ENCODE measurements around the gene TESK2.
"Not testable (repeated sequence)": the region's sequence is repeated elsewhere in the genome, so short reads cannot be mapped to it uniquely, and the experiment has no call there.

Gene TESK2

DNA sequence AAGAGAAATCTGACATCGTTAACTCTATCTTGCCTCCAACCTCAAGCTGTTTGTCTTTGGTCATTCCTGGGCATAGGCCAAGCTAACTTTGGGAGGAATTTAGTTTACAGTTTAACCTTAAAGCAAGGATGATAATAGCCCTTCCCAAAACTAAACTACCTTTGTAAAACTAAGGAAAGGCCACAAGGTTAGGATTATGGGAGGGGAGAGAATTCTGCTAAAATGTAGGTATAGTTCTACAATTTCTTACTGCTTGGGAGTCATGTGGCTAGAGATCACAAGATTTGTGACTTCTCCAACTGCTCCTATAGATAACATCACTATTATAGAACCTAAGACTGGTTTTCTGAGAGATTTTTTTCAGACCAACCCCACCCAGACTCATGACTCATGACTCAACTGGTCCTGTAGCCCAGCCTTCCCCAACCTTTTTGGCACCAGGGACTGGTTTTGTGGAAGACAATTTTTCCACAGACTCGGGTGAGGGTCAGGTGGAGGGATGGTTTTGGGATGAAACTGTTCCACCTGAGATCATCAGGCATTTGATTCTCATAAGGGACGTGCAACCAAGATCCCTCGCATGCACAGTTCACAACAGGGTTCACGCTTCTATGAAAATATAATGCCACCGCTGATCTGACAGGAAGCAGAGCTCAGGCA is 80.0 kb downstream of the TESK2 start:
- DNase-seq: no peak

DNA sequence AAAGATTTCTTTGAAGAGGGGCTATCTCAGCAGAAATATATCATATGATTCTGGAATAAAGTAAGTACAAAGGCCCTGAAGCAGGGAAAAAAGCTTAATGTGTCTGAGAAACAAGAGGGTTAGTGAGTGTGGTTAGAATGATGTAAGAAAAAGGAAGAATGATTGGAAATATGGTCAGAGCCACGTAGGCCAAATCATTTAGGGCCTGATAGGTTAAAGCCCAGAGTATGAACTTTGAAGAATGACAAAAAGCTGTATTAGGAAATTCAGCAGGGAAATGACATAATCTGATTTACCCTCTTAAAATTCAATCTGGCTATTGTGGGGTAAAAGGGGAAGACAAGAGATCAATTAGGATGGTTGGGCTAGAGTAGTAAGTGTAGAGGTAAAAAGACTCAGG is 81.7 kb downstream of the TESK2 start:
- no peak for DNase-seq

DNA sequence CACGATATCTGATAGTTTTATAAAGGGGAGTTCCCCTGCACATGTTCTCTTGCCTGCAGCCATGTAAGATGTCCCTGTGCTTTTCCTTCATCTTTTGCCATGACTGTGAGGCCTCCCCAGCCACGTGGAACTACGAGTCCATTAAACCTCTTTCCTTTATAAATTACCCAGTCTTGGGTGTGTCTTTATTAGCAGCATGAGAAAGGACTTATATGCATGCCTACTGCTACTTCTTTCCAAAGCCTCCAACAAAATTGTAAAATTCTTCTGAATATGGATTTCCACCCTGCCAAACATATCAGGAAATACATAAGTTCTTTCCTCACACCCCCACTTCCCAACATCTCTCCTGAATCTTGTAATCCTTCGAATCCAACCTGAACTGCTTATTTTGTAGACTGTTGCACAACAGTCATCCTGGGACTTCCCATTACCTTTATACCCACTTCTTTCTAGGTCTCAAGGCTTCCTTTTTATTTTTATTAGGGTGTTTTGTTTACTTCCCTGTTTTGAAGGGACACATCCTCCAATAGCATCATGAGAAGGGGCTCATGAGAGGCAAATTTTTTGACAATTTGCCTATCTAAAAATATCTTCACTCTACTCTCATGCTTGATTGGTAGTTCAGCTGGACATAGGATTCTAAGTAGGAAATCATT is 83.2 kb downstream of the TESK2 start:
- DNase-seq: no peak

DNA sequence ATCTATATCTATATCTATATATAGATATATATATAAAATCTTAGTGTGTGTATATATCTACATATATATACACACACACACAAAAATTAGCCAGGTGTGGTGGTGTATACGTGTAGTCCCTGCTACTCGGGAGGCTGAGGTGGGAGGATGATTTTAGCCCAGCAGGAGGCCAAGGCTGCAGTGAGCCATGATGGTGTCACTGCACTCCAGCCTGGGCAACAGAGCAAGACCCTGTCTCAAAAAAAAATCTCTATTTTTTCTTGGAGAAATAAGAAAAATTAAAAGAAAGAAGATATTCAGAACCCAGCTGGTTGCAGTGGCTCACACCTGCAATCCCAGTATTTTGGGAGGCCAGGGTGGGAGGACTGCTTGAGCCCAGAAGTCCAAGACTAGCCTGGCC is 85.3 kb downstream of the TESK2 start:
- DNase-seq: no peak

DNA sequence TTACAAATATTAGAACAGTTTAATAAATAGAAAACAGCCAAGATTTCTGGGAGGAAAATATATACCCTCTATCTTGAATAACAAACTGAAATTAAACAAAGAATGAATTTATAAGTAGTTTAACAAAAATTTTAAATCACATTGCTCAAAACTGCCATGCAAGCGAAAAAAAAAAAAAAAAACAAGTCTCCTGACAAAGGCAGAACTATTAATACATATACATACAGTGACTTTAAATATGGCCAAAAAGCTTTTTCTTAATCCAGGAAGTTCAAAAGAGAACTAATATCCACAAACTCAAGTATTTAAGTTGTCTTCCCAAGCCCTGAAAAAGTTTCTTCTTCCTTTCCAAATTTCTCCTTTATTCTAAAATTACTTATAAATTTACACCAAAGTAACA is 87.2 kb downstream of the TESK2 start:
- DNase-seq: no peak

DNA sequence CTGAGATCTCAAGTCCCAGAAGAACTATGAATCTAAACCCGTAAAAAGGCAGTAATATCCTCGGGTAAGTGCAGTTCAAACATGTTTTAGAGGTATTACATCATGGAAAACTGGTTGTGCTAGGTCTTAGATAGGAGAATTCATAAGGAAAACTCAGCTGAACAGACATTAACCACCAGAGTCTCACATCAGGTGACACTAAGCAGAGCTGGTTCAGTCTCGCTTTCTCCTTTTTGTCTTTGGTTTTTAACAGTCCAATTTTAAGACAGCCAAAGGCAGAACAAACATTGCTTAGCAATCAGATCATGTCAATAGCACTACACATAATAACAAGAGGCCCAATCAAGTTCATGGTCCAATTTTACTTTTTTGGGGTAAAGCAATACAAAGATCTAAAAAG is 87.7 kb downstream of the TESK2 start:
- no peak for DNase-seq

DNA sequence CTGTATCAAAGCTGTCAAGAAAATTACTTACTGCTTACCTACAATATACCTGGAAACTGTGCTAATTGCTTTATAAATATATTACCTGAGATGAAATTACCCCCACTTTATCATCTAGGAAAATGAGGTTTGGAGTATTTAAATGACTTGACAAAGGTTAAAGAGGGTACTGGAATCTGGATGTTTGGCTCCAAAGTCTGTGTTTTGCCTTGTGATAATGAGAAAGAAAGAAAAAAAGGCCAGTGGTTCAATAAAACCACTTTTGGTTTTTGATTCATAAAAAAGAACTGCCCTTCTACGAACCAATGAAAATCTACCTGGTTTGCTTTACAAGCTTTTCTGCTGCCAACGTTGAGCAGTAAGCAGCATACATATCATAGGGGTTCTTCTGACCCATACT is 89.4 kb downstream of the TESK2 start:
- no peak for DNase-seq

DNA sequence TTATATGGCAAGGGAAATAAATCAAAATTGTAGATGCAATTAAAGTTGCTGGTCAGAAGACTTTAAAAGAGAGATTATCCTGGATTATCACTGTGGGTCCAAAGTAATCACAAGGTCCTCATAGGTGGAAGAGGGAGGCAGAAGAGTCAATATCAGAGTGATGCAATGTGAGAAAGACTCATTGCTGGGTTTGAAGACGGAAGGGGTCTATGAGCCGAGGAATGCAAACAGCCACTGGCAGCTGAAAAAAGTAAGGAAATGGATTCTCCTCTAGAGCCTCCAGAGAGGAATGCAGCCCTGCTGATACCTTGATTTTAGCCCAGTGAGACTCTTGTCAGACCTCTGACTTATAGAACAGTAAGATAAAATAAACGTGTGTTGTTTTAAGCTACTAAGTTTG is 90.9 kb downstream of the TESK2 start:
- no peak for DNase-seq

DNA sequence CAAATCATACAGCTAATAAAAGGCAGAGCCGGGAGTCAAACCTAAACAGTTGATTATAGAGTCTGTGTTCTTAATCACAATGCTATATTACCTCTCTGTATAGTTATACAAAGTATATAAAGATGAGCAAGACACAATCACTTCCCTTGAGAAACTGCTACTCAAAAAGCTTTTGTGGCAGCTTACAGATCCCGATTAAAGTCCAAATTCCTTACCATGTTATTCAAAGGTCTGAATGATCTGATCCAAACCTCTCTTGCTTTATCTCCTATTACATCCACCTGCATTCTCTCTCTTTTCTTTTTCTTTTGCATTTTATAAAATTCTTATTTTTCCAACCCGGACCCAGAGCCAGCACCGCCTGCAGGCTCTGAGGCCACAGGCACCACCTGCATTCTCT is 93.7 kb downstream of the TESK2 start:
- no peak for DNase-seq

DNA sequence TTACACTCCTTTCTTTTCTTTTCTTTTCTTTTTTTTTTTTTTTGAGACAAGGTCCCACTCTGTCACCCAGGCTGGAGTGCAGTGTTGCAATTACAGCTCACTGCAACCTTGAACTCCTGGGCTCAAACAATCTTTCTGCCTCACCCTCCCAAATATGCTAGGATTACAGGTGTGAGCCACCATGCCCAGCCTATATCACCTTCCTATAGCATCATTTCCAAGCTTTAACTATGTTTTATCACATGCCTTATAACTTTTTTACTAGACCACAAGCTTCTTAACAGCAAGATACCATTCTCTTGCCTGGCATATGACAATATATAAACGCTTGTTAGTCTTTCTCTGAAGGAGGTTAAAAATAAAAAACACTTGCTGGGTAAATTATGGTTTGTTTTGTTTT is 95.4 kb downstream of the TESK2 start:
- DNase-seq: no peak

DNA sequence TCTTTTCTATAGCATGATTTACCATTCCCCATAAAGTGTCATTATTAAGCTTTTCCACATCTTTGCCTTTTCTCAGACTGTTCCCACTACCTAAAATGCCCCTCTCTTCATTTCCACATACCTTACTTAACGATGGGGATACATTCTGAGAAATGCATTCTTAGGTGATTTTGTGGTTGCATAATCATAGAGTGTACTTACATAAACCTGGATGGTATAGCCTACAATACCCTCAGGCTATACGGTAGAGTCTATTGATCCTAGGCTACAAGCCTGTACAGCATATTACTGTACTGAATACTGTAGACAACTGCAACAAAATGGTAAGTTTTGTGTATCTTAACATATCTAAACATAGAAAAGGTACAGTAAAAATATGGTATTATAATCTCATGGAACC is 95.9 kb downstream of the TESK2 start:
- DNase-seq: no peak

DNA sequence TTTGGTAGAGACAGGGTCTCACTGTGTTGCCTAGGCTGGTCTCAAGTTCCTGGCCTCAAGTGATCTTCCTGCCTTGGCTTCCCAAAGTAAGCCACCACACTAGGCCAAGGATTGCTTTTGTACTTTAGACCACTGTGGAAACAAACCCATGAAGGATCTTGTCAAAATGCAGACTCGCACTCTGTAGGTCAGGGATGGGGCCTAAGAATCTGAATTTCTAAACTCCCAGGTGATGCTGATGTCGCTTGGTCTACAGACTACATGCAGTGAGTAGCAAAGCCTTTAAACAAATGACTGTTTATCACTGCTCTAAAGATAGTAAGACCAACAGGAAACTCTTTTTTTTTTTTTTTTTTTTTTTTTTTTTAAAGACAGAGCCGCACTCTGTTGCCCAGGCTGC is 96.6 kb downstream of the TESK2 start:
- no peak for DNase-seq

DNA sequence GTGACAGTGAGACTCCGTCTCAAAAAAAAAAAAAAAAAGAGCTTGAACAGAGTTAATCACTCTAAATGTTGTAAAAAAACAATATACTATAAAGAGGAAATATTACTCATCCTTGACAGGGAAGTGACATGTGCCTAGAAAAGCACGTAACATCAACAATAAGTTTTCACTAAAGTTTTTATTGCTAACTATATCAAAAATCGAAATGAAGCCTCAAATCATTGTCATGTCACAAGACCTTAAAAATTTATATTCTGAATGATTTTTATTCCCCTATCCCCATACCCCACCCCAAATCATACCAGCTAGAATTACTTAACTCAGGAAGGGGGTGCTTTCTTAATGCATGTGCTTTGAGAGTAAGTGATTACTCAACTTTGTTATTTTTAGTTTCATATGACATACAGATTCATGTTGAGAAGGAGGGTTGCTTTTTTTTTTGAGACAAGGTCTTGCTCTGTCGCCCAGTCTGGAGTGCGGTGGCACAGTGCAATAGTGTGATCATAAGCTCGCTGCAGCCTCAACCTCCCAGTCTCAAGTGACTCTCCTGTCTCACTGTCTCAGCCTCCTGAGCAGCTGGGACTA is 97.2 kb downstream of the TESK2 start:
- peak; percentile 15 for DNase-seq

DNA sequence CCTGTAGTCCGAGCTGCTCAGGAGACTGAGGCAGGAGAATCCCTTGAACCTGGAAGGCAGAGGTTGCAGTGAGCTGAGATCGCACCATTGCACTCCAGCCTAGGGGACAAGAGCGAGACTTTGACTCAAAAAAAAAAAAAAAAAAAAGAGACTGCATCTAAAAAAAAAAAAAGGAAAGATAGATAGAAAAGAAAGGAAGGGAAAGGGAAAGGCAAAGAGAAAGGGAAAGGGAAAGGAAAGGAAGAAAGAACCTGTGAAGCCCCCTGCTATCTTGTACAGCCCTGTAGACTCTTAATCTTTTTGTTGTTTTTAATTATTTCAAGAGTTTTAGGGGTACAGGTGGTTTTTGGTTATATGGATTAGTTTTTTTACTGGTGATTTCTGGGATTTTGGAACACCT is 104.7 kb downstream of the TESK2 start:
- DNase-seq: no peak

DNA sequence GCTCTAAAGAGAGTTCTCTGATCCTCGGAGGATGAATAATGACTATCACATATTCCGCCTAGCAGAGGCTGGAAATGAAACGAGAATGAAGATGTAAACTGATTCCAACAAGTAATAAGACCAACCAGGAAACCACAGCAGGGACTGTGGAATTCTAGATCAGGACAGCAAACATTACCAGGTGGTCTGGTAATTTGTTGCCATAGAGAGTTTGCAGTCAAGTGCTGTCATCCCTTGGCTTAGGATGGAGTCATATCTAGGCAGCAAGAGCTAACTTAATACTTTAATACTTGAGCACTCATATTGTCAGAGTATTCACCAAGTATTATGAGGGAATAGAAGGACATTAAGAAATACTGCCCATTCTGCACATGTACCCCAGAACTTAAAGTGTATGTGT is 105.7 kb downstream of the TESK2 start:
- no peak for DNase-seq

DNA sequence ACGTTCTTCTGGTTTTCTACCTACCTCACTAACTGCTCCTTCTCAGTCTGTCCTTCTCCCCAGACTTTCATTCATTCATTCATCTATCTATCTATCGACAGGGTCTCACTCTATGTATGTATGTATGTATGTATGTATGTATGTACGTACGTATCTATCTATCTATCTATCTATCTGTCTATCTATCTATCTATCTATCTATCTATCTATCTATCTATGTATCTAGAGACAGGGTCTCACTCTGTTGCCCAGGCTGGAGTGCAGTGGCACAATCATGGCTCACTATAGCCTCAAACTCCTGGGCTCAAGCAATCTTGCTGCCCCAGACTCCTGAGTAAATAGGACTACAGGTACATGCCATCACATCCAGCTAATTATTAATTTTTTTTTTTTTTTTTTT is 106.8 kb downstream of the TESK2 start:
- not testable (repeated sequence) for DNase-seq

DNA sequence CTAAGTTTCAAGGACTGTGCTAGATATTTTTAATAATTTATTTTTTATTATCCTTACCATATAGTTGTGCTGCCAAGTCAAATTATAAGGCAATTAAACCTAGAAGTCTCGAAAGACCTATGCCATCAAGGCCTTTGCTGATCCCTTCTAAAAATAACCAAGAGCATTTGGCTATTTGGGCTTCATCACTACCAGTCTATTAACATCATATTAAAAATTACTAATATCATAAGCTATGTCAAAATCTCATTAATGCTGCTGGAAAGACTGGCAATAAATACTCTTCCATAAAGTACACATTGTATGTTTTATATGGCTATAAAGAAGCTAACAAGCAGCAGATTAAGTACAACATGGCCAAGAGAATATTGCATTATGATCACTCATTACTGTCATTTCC is 107.8 kb downstream of the TESK2 start:
- no peak for DNase-seq

DNA sequence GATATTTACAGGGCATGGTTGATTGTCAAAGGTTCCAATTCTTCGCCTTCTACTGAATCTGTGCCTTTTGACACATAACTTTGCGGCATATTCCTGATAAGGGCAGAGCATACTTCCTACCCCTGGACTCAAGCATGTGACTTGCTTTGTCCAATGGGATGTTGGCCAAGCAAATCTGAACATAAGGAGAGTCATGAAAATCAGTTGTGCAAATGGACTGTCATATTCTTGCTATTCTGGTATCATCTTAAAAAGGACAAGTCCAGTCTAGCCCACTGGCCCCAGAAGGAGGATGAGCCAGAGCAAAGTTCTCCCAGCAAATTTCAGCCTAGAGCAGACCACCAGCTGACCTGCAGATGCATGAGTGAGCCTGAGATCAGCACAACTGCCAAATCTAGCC is 109.7 kb downstream of the TESK2 start:
- no peak for DNase-seq

DNA sequence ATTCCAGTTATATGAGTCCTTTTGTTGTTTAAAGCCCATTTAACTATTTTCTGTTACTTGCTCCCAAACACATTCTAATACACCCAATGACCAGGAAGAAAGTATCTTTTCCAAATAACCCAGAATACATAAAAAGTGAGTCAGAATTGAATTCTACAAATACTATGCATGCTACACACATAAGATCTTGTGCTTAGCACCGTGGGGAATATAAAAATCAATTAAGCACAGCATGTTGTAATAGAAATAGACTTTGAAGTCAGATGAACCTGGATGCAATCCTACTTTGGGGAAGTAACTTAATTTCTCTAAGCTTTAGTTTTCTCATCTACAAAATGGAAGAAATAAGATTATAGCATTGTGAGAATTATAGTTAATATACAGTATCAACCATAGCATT is 110.2 kb downstream of the TESK2 start:
- no peak for DNase-seq

DNA sequence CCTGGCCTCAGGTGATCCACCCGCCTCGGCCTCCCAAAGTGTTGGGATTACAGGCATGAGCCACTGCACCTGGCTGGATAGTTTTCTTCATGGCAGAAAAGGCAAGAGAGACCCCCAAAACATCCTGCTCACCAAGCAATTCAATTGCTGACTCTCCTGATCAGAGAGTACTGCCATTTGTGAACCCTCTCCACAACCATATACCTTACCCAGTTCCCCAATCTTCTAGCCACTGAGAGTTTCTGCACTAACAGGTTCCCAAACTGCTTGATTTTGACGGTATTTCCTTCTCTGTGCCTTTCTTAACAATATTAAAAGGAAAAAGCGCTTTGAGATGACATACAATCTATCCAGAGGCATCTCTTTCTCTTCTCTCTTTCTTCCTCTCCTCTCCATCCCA is 110.8 kb downstream of the TESK2 start:
- DNase-seq: no peak

DNA sequence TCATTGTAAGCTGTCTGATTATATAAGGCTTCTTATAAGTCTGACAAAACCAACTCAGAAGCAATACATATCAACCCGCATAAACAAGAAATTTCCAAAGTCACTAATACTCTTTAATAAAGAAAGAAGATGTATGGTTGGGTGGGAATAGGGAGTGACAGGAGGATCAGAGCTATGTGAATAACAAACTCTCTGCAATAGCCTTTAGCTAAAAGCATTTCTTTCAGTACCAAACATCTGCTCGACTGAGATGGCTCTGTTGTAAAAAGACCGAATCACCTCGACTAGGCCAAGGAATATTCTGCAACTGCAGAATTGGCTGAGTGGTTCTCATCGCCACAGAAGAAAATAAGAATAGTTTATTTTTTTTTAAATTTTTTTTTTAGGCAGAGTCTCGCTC is 111.4 kb downstream of the TESK2 start:
- DNase-seq: no peak

DNA sequence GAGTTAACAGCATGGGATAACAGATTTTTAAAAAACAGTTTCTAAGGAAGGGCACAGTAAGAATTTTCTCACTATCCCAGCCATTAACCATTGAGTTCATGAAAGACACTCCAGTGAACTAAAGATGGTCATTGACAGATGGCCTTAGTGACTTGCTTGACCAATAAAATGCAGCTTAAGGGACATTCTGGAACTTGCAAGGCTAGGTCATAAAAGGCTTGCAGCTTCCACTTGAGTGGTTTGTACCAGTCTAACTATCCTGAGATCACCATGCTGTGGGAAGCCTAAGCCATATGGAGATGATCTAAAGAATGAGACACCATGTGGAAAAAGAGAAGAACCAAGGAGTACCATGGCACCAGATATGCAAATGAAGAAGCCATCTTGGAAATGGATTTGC is 112.8 kb downstream of the TESK2 start:
- no peak for DNase-seq

DNA sequence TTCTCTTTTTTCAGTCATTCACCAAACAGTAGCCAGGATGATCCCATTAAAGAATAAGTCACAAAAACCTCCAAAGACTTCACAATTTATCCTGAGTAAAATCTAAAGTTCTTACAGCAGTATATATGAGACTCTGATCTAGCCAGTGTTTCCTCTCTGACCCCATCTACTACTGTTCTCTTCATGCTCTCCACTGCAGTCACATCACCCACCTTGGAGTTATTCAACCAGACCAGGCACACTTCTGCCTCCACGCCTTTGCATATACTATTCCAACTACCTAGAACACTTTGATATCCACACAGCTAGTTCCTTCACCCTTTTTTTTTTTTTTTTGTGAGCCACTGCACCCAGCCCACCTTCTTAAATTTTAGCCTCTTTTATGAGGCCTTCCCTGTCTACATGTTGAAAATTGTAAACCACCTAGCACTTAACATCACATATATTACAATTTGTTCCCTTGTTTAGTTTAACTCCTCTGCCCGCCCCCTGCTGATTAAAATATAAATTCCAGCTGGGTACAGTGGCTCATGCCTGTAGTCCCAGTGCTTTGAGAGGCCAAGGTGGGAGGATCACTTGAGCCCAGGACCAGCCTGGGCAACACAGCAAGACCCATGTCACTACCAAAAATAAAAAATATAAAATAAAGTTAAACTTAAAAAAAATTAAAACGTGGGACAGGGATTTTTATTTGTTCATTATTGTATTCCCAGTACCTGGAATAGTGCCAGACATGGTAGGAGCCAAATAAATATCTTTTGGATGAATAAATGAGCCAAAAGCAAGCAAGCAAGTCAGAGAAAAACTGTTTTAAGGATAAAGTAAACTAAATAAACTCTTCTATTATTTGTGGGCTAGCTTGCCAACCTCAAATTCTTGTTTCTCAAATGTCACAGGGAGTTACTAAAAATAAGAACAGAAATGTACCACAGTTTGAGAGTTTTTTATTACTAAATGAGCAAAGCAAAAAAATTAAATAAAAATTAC is 115.6 kb downstream of the TESK2 start:
- DNase-seq: no peak

DNA sequence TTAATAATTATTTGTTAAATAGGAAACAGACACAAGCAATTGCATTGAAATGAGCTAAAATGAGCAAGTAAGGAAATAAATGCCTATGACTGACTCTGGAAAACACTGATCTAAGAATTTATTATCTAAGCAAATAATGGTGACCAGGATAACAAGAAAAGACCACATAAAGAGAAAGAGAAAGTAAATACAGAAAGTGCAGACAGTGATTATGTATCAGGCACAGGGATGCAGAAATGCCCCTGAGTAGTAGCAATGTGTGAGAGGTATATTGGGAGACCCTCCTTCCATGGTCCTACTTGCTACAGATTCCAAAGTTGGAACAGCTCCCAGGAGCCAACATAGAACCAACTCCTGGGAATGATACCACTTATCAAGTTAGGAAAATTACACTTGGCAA is 117.4 kb downstream of the TESK2 start:
- DNase-seq: no peak

Data from activated CD8-positive, alpha-beta memory T cell treated with anti-CD3 and anti-CD28 coated beads, Interleukin-2, amount 50 U/mL, for 4 hours (primary cell).